BLaER1 treated with 17β-estradiol and CSF1 and Interleukin-3, amounts not matched to agents 10 nM and 100 nM (cell line): ENCODE measurements around the gene HELZ2.

Experiments
- H3K27ac ChIP-seq, 11 experiments: shearing (Covaris generic); formaldehyde crosslinking; 2 replicates each; pipeline ENCODE4 v1.8.1; 2022
- H3K27me3 ChIP-seq, 11 experiments: shearing (Covaris generic); formaldehyde crosslinking; 2 replicates each; pipeline ENCODE4 v1.8.1; 2022
- H3K36me3 ChIP-seq, 11 experiments: shearing (Covaris generic); formaldehyde crosslinking; 2 replicates each; pipeline ENCODE4 v1.8.1; 2022
- H3K4me1 ChIP-seq, 10 experiments: shearing (Covaris generic); formaldehyde crosslinking; 2 replicates each; pipeline ENCODE4 v1.8.1; 2022
- H3K4me2 ChIP-seq, 11 experiments: shearing (Covaris generic); formaldehyde crosslinking; 2 replicates each; pipeline ENCODE4 v1.8.1; 2022
- H3K4me3 ChIP-seq, 10 experiments: shearing (Covaris generic); formaldehyde crosslinking; 2 replicates each; pipeline ENCODE4 v1.8.1; 2022
- H3K9ac ChIP-seq, 11 experiments: shearing (Covaris generic); formaldehyde crosslinking; 2 replicates each; pipeline ENCODE4 v1.8.1; 2022
- H3K9me3 ChIP-seq, 11 experiments: shearing (Covaris generic); formaldehyde crosslinking; replicated peaks in 1 of 11; 2 replicates each; pipeline ENCODE4 v1.8.1; 2022
- H4K20me1 ChIP-seq, 11 experiments: shearing (Covaris generic); formaldehyde crosslinking; 2 replicates each; pipeline ENCODE4 v1.8.1; 2022
- Cebpa-rat ChIP-seq, 11 experiments: shearing (Covaris generic); IDR thresholded peaks; 2 replicates each; pipeline ENCODE4 v1.8.1; 2022

The HELZ2 gene, protein sequence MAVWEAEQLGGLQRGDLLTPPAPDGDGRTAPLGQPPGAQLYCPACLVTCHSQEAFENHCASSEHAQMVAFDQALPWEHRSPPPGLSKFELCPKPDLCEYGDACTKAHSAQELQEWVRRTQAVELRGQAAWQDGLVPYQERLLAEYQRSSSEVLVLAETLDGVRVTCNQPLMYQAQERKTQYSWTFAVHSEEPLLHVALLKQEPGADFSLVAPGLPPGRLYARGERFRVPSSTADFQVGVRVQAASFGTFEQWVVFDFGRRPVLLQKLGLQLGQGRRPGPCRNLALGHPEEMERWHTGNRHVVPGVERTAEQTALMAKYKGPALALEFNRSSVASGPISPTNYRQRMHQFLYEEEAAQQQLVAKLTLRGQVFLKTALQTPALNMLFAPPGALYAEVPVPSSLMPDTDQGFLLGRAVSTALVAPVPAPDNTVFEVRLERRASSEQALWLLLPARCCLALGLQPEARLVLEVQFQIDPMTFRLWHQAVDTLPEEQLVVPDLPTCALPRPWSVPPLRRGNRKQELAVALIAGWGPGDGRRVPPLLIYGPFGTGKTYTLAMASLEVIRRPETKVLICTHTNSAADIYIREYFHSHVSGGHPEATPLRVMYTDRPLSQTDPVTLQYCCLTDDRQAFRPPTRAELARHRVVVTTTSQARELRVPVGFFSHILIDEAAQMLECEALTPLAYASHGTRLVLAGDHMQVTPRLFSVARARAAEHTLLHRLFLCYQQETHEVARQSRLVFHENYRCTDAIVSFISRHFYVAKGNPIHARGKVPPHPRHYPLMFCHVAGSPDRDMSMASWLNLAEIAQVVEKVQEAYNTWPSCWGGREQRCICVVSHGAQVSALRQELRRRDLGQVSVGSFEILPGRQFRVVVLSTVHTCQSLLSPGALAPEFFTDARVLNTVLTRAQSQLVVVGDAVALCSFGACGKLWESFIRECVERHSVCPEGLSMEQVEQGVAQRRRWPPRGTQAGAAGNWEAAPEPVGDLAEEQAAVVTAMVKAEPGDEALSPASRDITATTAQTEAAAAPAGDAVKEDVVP (N-terminal part only)

DNA sequence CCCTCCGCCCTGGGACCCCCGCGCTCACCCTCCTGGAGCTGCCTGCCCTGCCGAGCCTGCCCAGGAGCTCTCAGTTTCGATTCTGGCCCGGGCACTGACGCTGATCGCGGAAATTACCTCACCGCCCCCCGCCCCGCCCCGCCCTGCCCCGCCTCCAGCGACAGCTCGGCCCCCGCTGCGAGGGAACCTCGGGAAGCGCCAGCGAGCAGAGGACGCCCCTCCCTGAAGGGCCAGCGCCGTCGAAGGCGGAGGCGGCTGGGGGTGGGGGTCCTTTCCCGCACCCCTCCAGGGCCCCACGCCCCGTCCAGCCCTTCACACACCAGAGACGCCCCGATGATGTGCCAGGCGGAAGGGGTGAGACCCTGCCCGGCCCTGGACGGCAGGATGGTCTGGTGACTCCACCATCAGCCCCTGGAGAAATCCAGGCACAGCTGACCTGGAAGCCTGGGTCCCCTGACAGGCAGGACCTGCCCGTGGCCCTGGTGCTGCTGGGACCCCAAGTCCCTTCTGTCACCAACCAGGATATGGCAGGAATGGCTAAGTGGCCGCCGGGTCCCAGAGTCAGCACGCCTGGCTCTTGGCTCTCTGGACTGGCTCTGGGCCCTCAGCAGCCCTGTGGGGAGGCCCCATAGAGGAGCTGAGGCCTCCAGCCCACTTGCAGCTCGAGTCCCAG, at the start of gene HELZ2:
HELZ2 (minus strand) TSS at position 84 of the 673 bp plus-strand sequence. CDS start 1,854 bp downstream, outside the sequence.
- H3K9ac ChIP-seq, result peak within 1 kb of the TSS; percentile 61 to 80 (median 76); a peak in 21 of 22 replicates
- peaks cover 36 to 48% (median 42%) of the 10 kb centered on the region in 11 experiments for H4K20me1 ChIP-seq
- H3K9me3 ChIP-seq, result no peaks in the 10 kb centered on the region
- H3K4me3 ChIP-seq, result peak within 1 kb of the TSS; percentile 59 to 76 (median 64)
- H3K27ac ChIP-seq, result peak within 1 kb of the TSS in 9 of 11 experiments; percentile 43 to 68 (median 60); a peak in 17 of 22 replicates
- peaks cover 0 to 13% (median 0%) of the 10 kb centered on the region in 11 experiments; a peak in 3 of 22 replicates for H3K36me3 ChIP-seq
- H3K4me2 ChIP-seq, result peak within 1 kb of the TSS; percentile 91 to 99 (median 97)
- H3K4me1 ChIP-seq, result peaks cover 24 to 46% (median 41%) of the 10 kb centered on the region in 10 experiments
- H3K27me3 ChIP-seq, result peaks cover 43 to 87% (median 48%) of the 10 kb centered on the region in 11 experiments
- TF ChIP-seq Cebpa-rat (IDR thresholded peaks at IDR 0.05), result no peak

DNA sequence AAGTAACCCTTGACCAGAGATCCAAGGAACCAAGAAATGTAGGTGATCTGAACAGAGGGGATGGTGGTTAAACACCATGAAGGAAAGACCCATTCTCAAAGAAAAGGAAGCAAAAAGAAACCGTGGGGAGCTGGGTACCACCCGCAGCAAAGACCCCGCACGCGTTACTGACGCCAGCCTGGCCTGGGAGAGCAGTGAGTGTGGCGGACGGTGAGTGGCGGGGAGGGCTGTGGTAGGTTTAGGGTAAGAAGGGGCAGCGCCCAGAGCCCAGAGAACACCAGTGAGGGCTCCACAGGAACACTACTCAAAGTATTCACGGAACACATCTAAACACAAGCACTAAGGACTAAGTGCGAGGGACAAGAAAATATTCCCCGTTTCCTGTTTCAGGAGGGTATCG, 48.7 kb upstream of the HELZ2 start:
- Histone ChIP-seq H3K9ac (no peak overlapping the region), H3K4me2 (peak overlapping the region in 7 of 11 experiments; percentile 4 to 92 (median 31); a peak in 9 of 22 replicates), H3K36me3 (peaks cover 19 to 42% (median 28%) of the 10 kb centered on the region in 11 experiments), H3K4me3 (no peak overlapping the region), H4K20me1 (peaks cover 20 to 61% (median 49%) of the 10 kb centered on the region in 11 experiments; a peak in 19 of 22 replicates), H3K27me3 (no peaks in the 10 kb centered on the region), H3K9me3 (no peaks in the 10 kb centered on the region), H3K4me1 (peaks cover 22 to 86% (median 65%) of the 10 kb centered on the region in 10 experiments), H3K27ac (no peak overlapping the region)
- no peak for TF ChIP-seq Cebpa-rat (IDR thresholded peaks at IDR 0.05)

DNA sequence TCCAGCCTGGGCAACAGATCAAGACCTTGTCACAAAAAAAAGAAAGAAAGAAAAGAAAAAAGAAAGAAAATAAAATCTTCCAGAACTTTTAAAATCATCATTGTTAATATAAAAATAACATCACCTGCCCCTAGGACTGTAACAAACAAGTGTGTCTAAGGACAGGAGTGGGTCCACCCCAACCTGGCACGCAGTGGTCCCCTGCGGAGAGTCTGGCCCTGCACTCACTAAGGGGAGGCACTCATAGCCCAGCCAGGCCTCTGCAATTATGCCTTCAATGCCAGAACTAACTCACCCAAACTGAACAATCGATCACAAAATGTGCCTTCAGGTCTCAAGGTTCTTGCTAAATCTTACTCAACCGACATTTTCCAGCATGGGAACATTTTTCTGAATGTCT, 48.1 kb upstream of the HELZ2 start:
- no peaks in the 10 kb centered on the region for H3K9me3 ChIP-seq
- no peak overlapping the region; a peak in 1 of 22 replicates for H3K9ac ChIP-seq
- H3K4me1 ChIP-seq, result peaks cover 22 to 92% (median 65%) of the 10 kb centered on the region in 10 experiments
- no peak for TF ChIP-seq Cebpa-rat (IDR thresholded peaks at IDR 0.05)
- H3K27me3 ChIP-seq, result no peaks in the 10 kb centered on the region
- no peak overlapping the region for H3K4me3 ChIP-seq
- H4K20me1 ChIP-seq, result peaks cover 24 to 66% (median 52%) of the 10 kb centered on the region in 11 experiments; a peak in 19 of 22 replicates
- H3K27ac ChIP-seq, result no peak overlapping the region
- H3K36me3 ChIP-seq, result peaks cover 25 to 49% (median 34%) of the 10 kb centered on the region in 11 experiments
- H3K4me2 ChIP-seq, result peak overlapping the region in 4 of 11 experiments; percentile 4 to 92 (median 35); a peak in 4 of 22 replicates

DNA sequence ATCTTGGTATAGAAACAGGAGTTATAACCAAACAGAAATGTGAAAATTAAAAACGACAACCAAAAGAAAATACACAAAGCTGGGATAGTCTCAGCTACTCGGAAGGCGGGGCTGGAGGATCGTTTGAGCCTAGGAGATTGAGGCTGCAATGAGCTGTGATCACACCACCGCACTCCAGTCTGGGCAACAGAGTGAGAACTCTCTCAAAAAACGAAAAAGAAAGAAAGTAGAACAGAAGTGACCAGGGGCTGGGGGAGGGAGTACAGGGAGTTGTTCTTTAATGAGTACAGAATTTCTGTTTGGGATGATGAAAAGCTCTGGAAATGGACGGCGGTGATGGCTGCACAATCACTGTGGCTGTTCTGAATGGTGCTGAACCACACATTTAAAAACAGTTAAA, 47.0 kb upstream of the HELZ2 start:
- TF ChIP-seq Cebpa-rat (IDR thresholded peaks at IDR 0.05), result no peak
- Histone ChIP-seq H4K20me1 (peaks cover 24 to 76% (median 52%) of the 10 kb centered on the region in 11 experiments; a peak in 19 of 22 replicates), H3K4me2 (peak overlapping the region in 9 of 11 experiments; percentile 17 to 57 (median 44); a peak in 12 of 22 replicates), H3K9ac (peak overlapping the region in 1 of 11 experiments; percentile 4; a peak in 2 of 22 replicates), H3K4me1 (peaks cover 22 to 93% (median 64%) of the 10 kb centered on the region in 10 experiments), H3K9me3 (no peaks in the 10 kb centered on the region), H3K36me3 (peaks cover 36 to 60% (median 45%) of the 10 kb centered on the region in 11 experiments), H3K27me3 (no peaks in the 10 kb centered on the region), H3K27ac (no peak overlapping the region), H3K4me3 (no peak overlapping the region)

DNA sequence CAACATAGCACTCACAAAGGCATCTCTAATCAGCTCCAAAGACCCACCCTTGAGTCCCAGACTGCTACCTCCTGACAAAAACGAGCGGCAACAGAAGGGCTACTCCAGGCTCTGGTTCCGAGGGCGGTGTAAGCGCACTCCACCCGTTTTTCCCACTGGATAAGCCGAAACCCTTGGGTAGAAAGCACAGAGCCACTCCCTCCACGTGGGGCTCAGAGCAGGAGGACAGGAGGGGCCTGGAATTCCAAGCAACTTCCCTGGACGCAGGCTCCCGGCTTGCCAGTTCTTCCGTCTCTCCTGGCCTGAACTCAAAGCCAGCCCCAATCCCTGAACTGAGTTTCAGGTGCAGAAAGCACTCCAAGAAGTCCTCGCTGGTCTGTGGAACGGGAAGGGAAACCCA, 45.5 kb upstream of the HELZ2 start:
- H3K27ac ChIP-seq, result peak overlapping the region in 1 of 11 experiments; percentile 35; a peak in 1 of 22 replicates

DNA sequence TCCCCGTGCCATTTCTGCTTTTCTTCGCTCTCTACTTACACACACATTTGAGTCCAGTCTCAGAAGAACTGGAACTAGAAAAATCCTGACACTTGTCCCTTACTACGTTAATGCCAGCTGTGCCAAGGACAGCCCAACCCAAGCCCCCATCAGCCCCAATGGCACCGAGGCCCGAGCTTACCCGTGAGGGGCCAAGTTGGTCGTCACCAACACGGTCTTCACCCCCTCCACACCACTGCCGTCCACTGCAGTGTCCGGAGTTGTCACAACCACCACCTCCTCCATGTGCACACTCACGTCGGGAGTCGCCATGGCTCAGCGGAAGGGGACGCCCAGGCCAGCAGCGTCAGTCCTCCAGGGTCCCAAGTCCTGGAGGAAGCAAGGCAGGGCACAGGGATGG, 45.0 kb upstream of the HELZ2 start:
- Histone ChIP-seq H3K4me3 (no peak overlapping the region), H4K20me1 (peaks cover 24 to 82% (median 55%) of the 10 kb centered on the region in 11 experiments; a peak in 19 of 22 replicates), H3K9ac (peak overlapping the region in 2 of 11 experiments; percentile 2 to 29; a peak in 1 of 22 replicates), H3K9me3 (peaks cover 0 to 13% (median 5%) of the 10 kb centered on the region in 11 experiments; a peak in 10 of 22 replicates), H3K4me2 (peak overlapping the region in 3 of 11 experiments; percentile 38 to 54 (median 45); a peak in 1 of 22 replicates), H3K27me3 (no peaks in the 10 kb centered on the region), H3K27ac (no peak overlapping the region; a peak in 1 of 22 replicates), H3K36me3 (peaks cover 46 to 73% (median 55%) of the 10 kb centered on the region in 11 experiments), H3K4me1 (peaks cover 10 to 89% (median 59%) of the 10 kb centered on the region in 10 experiments; a peak in 19 of 20 replicates)
- TF ChIP-seq Cebpa-rat (IDR thresholded peaks at IDR 0.05), result no peak

More for the DNA sequence above, 45.5 kb upstream of the HELZ2 start:
- Histone ChIP-seq H3K27me3 (no peaks in the 10 kb centered on the region), H3K36me3 (peaks cover 46 to 74% (median 55%) of the 10 kb centered on the region in 11 experiments), H3K9me3 (peaks cover 0 to 12% (median 5%) of the 10 kb centered on the region in 11 experiments; a peak in 10 of 22 replicates), H3K9ac (peak overlapping the region in 2 of 11 experiments; percentile 28 to 33; a peak in 2 of 22 replicates), H4K20me1 (peaks cover 24 to 82% (median 55%) of the 10 kb centered on the region in 11 experiments; a peak in 19 of 22 replicates), H3K4me2 (peak overlapping the region in 9 of 11 experiments; percentile 28 to 57 (median 44); a peak in 16 of 22 replicates), H3K4me3 (no peak overlapping the region), H3K4me1 (peaks cover 10 to 91% (median 61%) of the 10 kb centered on the region in 10 experiments; a peak in 19 of 20 replicates)
- TF ChIP-seq Cebpa-rat (IDR thresholded peaks at IDR 0.05), result no peak

DNA sequence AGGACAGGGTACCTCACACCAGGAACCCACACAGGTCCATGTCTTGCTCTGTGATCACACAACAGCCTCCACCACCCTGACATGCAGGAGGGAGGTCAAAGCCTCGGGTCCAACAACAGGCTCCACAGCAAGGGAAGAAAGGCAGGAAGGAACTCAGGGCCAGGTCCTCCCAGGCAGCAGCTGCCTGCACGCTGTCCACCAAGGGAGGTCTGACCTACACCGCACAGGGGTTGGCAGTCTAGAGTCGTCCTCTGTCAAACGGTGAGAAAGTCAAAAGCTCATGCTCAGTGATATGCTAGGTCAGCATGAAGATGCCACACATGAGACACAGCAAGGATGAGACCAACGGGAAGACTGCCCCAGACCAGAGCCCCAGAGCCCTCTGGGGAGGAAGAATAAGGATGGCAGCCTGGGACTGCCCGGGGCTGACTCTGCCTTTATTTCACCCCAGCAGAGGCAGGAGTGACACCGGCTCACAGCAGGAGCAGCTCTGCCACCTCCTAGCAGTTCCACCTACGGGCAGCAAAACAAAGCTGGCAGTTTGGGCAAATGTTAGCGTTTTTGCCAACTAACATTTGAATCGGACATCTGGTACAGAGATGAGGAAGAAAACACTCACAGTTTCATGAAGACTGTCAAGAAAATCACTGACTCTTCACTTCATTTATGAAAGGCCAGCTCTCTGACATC, 44.4 kb upstream of the HELZ2 start:
- Histone ChIP-seq H3K4me3 (no peak overlapping the region), H3K27me3 (no peaks in the 10 kb centered on the region), H3K27ac (peak overlapping the region in 1 of 11 experiments; percentile 12; a peak in 1 of 22 replicates), H3K36me3 (peaks cover 46 to 70% (median 53%) of the 10 kb centered on the region in 11 experiments), H4K20me1 (peaks cover 29 to 86% (median 60%) of the 10 kb centered on the region in 11 experiments; a peak in 19 of 22 replicates), H3K9me3 (peaks cover 0 to 13% (median 5%) of the 10 kb centered on the region in 11 experiments; a peak in 10 of 22 replicates), H3K4me1 (peaks cover 13 to 89% (median 60%) of the 10 kb centered on the region in 10 experiments), H3K4me2 (0 out of 22 replicates have a peak overlapping the region, but pooled peaks of 1 of the 11 experiments have one; percentile 2), H3K9ac (peak overlapping the region in 1 of 11 experiments; percentile 29; a peak in 1 of 22 replicates)
- TF ChIP-seq Cebpa-rat (IDR thresholded peaks at IDR 0.05), result no peak
